Neural cell (in vitro differentiated cells): ENCODE measurements around the gene PRDM1. TPM values are rescaled to one million over a fixed set of nuclear protein-coding genes. Genes with fewer than 3 reads are reported as not detected.

ENCODE experiments used
- H2AFZ ChIP-seq: fragments of 200-600, 300-800 bp; sonication (generic), shearing (Covaris generic); 2 replicates; pipeline ENCODE4 v1.6.0; 2014; ENCODE audit warnings: low read depth, mild to moderate bottlenecking, antibody characterized with exemption, low read length, moderate library complexity
- H3F3A ChIP-seq: fragments of 200-600 bp; shearing (Covaris generic); 2 replicates; pipeline ENCODE4 v1.6.1; 2016; ENCODE audit warnings: mild to moderate bottlenecking, moderate library complexity, mixed read lengths, antibody characterized with exemption, low read length; ENCODE audit not compliant: insufficient read depth, poor library complexity, severe bottlenecking
- H3K27ac ChIP-seq: fragments of 200-600, 300-800 bp; sonication (generic), shearing (Covaris generic); 2 replicates; pipeline ENCODE4 v1.5.1; 2014; ENCODE audit warnings: mild to moderate bottlenecking, low read length, moderate library complexity
- H3K27me3 ChIP-seq: fragments of 300-800, 200-600 bp; sonication (generic), shearing (Covaris generic); 2 replicates; pipeline ENCODE4 v1.6.0; 2014; ENCODE audit warnings: mild to moderate bottlenecking, low read depth, low read length, moderate library complexity; ENCODE audit not compliant: insufficient read depth
- H3K36me3 ChIP-seq: fragments of 300-800, 200-600 bp; sonication (generic), shearing (Covaris generic); 2 replicates; pipeline ENCODE4 v1.5.1; 2014; ENCODE audit warnings: mild to moderate bottlenecking, antibody characterized with exemption, low read length, moderate library complexity; ENCODE audit not compliant: insufficient read depth
- H3K4me2 ChIP-seq: fragments of 300-800, 200-600 bp; sonication (generic), shearing (Covaris generic); 2 replicates; pipeline ENCODE4 v1.6.0; 2014; ENCODE audit warnings: mild to moderate bottlenecking, low read length
- H3K4me3 ChIP-seq: fragments of 300-800, 200-600 bp; sonication (generic), shearing (Covaris generic); 2 replicates; pipeline ENCODE4 v1.5.1; 2014; ENCODE audit warnings: mild to moderate bottlenecking, low read length, moderate library complexity
- H3K79me2 ChIP-seq: fragments of 200-600 bp; shearing (Covaris generic); replicated peaks from 2 replicates; pipeline ENCODE4 v1.6.0; 2014; ENCODE audit warnings: mild to moderate bottlenecking, low read length, moderate library complexity; ENCODE audit not compliant: insufficient read depth
- H3K9ac ChIP-seq: fragments of 300-800, 200-600 bp; sonication (generic), shearing (Covaris generic); 2 replicates; pipeline ENCODE4 v1.6.1; 2016; ENCODE audit warnings: mild to moderate bottlenecking, low read length, mixed read lengths
- H3K9me2 ChIP-seq: fragments of 200-600 bp; shearing (Covaris generic); 2 replicates; pipeline ENCODE4 v1.6.1; 2016; ENCODE audit warnings: mild to moderate bottlenecking, low read length, mixed read lengths; ENCODE audit not compliant: insufficient read depth
- H3K9me3 ChIP-seq: fragments of 200-600, 300-800 bp; sonication (generic), shearing (Covaris generic); 2 replicates; pipeline ENCODE4 v1.6.1; 2016; ENCODE audit warnings: mild to moderate bottlenecking, mixed run types, low read length, moderate library complexity, mixed read lengths
- H4K20me1 ChIP-seq: fragments of 200-600 bp; shearing (Covaris generic); 2 replicates; pipeline ENCODE4 v1.6.1; 2016; ENCODE audit warnings: mild to moderate bottlenecking, mixed run types; ENCODE audit not compliant: insufficient read depth
- EP300 ChIP-seq: fragments of 450-650 bp; conservative IDR thresholded peaks from 2 replicates; pipeline ENCODE4 v1.6.1; 2014; ENCODE audit warnings: antibody characterized with exemption, mild to moderate bottlenecking, moderate library complexity; ENCODE audit not compliant: poor library complexity, severe bottlenecking
- EZH2 ChIP-seq: fragments of 200-600, 300-800 bp; shearing (Covaris generic), sonication (generic); IDR thresholded peaks from 2 replicates; pipeline ENCODE4 v1.6.1; 2014; ENCODE audit warnings: antibody characterized with exemption, low read length, borderline replicate concordance, mild to moderate bottlenecking; ENCODE audit not compliant: insufficient read depth, poor library complexity, severe bottlenecking
- MXI1 ChIP-seq: fragments of 450-650 bp; conservative IDR thresholded peaks from 2 replicates; pipeline ENCODE4 v1.6.1; 2014; ENCODE audit warnings: antibody characterized with exemption, mild to moderate bottlenecking; ENCODE audit not compliant: poor library complexity, severe bottlenecking
- POLR2AphosphoS5 ChIP-seq: IDR thresholded peaks from 2 replicates; pipeline ENCODE4 v1.6.1; 2012
- RAD21 ChIP-seq: fragments of 450-650 bp; conservative IDR thresholded peaks from 2 replicates; pipeline ENCODE4 v1.6.1; 2014; ENCODE audit warnings: antibody characterized with exemption, mild to moderate bottlenecking, moderate library complexity
- SMC3 ChIP-seq: fragments of 450-650 bp; conservative IDR thresholded peaks from 2 replicates; pipeline ENCODE4 v1.6.1; 2014; ENCODE audit warnings: antibody characterized with exemption, mild to moderate bottlenecking, moderate library complexity; ENCODE audit not compliant: poor library complexity
- TAF1 ChIP-seq: IDR thresholded peaks from 2 replicates; pipeline ENCODE4 v1.6.1; 2012; ENCODE audit warnings: low read depth
- polyA plus RNA-seq: library from polyadenylated mRNA; depleted of rRNA; stranded (reverse); fragments of >200 nt; gene quantifications from 2 replicates; pipeline ENCODE4 v1.2.3, GENCODE V29; 2014
- TF ChIP-seq, protein P1 (sequence below): IDR thresholded peaks from 2 replicates; pipeline ENCODE4 v1.6.1; 2012; ENCODE audit warnings: borderline replicate concordance
- TF ChIP-seq, protein P2 (sequence below): fragments of 450-650 bp; IDR thresholded peaks from 2 replicates; pipeline ENCODE4 v1.5.1; 2014; ENCODE audit warnings: antibody characterized with exemption, mild to moderate bottlenecking, moderate library complexity; ENCODE audit not compliant: poor library complexity, severe bottlenecking

Gene PRDM1
- polyA plus RNA-seq, 1 donor from 2014 or later, result 0.09 TPM

DNA sequence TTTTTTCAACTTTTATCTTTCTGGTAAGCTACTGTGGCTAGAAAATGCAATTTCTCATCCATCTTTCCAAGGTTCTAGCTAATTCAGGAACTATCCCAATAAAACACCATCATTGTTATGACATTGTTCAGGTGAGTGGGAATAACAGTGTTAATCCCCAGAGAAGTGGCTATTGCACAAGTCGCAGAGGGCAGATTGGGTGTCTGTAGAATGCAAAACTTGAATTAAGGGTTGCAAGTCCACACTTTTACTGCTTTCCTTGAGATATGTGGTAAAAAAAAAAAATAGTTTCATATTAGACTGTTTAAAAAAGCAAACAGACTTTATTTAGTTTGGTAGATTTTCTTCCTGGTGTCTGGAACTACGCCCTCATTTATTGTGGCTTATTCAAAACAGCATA lies 41.1 kb upstream of the PRDM1 start:
- H3K9ac ChIP-seq, result no peak overlapping the region
- no peaks in the 10 kb centered on the region for H3K9me3 ChIP-seq
- H3K27me3 ChIP-seq, result no peaks in the 10 kb centered on the region

DNA sequence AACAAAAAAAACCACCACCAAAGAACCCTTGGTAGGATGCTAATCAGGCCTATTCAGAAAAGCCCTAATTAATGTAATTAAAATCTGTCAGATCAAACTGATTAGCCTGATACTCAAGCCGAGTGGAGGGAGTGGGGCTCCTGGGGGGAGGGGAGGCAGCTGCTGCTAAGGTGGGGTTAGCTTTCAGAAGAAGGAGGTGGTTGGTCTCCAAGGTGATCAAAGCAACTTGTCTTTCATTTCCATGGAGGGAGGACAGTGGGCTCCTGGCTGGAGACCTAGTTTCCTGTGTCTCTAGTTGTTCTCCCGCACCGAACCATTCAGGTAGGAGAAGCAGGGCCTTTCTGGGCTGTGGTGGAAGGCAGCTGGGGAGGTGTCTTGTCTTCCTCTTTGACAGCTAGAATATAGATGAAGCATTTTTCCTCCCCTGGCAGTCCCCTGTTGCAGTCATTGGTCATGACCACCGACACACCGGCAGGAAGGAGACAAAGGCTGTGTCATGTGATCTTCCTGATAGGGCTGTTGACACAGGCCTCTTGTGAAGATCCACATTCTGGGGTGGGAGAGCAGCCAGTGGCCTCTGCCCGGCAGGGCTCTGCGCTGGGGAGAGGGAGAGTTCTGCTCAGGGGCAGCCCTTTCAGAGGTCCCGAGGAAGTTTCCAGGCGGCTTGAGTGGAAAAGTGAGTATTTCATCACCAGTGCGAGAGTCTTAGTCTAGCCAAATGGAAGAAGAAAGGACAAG lies 39.9 kb upstream of the PRDM1 start:
- no peaks in the 10 kb centered on the region for H3F3A ChIP-seq
- no peaks in the 10 kb centered on the region for H3K36me3 ChIP-seq
- H3K9ac ChIP-seq, result no peak overlapping the region
- no peaks in the 10 kb centered on the region for H3K9me3 ChIP-seq
- no peak for TF ChIP-seq EZH2
- TF ChIP-seq RAD21, result no peak
- TF ChIP-seq MXI1, result no peak
- TF ChIP-seq EP300, result no peak
- TF ChIP-seq, protein P1, sequence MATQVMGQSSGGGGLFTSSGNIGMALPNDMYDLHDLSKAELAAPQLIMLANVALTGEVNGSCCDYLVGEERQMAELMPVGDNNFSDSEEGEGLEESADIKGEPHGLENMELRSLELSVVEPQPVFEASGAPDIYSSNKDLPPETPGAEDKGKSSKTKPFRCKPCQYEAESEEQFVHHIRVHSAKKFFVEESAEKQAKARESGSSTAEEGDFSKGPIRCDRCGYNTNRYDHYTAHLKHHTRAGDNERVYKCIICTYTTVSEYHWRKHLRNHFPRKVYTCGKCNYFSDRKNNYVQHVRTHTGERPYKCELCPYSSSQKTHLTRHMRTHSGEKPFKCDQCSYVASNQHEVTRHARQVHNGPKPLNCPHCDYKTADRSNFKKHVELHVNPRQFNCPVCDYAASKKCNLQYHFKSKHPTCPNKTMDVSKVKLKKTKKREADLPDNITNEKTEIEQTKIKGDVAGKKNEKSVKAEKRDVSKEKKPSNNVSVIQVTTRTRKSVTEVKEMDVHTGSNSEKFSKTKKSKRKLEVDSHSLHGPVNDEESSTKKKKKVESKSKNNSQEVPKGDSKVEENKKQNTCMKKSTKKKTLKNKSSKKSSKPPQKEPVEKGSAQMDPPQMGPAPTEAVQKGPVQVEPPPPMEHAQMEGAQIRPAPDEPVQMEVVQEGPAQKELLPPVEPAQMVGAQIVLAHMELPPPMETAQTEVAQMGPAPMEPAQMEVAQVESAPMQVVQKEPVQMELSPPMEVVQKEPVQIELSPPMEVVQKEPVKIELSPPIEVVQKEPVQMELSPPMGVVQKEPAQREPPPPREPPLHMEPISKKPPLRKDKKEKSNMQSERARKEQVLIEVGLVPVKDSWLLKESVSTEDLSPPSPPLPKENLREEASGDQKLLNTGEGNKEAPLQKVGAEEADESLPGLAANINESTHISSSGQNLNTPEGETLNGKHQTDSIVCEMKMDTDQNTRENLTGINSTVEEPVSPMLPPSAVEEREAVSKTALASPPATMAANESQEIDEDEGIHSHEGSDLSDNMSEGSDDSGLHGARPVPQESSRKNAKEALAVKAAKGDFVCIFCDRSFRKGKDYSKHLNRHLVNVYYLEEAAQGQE, result no peak
- TF ChIP-seq SMC3, result no peak
- no peak for TF ChIP-seq TAF1
- TF ChIP-seq, protein P2, sequence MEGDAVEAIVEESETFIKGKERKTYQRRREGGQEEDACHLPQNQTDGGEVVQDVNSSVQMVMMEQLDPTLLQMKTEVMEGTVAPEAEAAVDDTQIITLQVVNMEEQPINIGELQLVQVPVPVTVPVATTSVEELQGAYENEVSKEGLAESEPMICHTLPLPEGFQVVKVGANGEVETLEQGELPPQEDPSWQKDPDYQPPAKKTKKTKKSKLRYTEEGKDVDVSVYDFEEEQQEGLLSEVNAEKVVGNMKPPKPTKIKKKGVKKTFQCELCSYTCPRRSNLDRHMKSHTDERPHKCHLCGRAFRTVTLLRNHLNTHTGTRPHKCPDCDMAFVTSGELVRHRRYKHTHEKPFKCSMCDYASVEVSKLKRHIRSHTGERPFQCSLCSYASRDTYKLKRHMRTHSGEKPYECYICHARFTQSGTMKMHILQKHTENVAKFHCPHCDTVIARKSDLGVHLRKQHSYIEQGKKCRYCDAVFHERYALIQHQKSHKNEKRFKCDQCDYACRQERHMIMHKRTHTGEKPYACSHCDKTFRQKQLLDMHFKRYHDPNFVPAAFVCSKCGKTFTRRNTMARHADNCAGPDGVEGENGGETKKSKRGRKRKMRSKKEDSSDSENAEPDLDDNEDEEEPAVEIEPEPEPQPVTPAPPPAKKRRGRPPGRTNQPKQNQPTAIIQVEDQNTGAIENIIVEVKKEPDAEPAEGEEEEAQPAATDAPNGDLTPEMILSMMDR, result no peak
- no peak for TF ChIP-seq POLR2AphosphoS5
- no peaks in the 10 kb centered on the region for H3K79me2 ChIP-seq
- H3K4me3 ChIP-seq, result no peak overlapping the region
- H3K27me3 ChIP-seq, result no peaks in the 10 kb centered on the region
- H3K4me2 ChIP-seq, result no peak overlapping the region
- no peaks in the 10 kb centered on the region for H4K20me1 ChIP-seq
- no peaks in the 10 kb centered on the region for H3K9me2 ChIP-seq
- H3K27ac ChIP-seq, result no peak overlapping the region
- H2AFZ ChIP-seq, result no peak overlapping the region

More for the DNA sequence above, 41.1 kb upstream of the PRDM1 start:
- no peak overlapping the region for H3K4me3 ChIP-seq
- no peak overlapping the region for H3K4me2 ChIP-seq
- H3K27ac ChIP-seq, result no peak overlapping the region
- no peaks in the 10 kb centered on the region for H3K9me2 ChIP-seq
- no peaks in the 10 kb centered on the region for H3K36me3 ChIP-seq
- H4K20me1 ChIP-seq, result no peaks in the 10 kb centered on the region
- no peak overlapping the region for H2AFZ ChIP-seq
- TF ChIP-seq, protein P1, result no peak
- no peak for TF ChIP-seq TAF1
- no peak for TF ChIP-seq RAD21
- TF ChIP-seq, protein P2, result no peak
- TF ChIP-seq EP300, result no peak
- H3K79me2 ChIP-seq, result no peaks in the 10 kb centered on the region
- H3F3A ChIP-seq, result no peaks in the 10 kb centered on the region
